Mesendoderm (in vitro differentiated cells): ENCODE data around the gene CETN2.
"Not testable (repeated sequence)": the region's sequence is repeated elsewhere in the genome, so short reads cannot be mapped to it uniquely, and the experiment has no call there.

ENCODE experiments used
- DNase-seq: peaks from one replicate; pipeline ENCODE4 v3.0.0; 2013
- H2AK5ac ChIP-seq: 2 replicates; pipeline ENCODE4 v1.6.1; 2013; ENCODE audit warnings: low read length, inconsistent platforms
- H2BK120ac ChIP-seq: 2 replicates; pipeline ENCODE4 v1.6.1; 2013; ENCODE audit warnings: low read depth, mild to moderate bottlenecking, low read length, moderate library complexity, mixed read lengths
- H2BK15ac ChIP-seq: replicated peaks from 2 replicates; pipeline ENCODE4 v1.6.1; 2013; ENCODE audit warnings: low read depth, mild to moderate bottlenecking, moderate library complexity
- H2BK5ac ChIP-seq: 2 replicates; pipeline ENCODE4 v1.6.1; 2013; ENCODE audit warnings: low read length, inconsistent platforms
- H3K18ac ChIP-seq: 2 replicates; pipeline ENCODE4 v1.6.1; 2013; ENCODE audit warnings: mild to moderate bottlenecking, low read length, mixed read lengths
- H3K23ac ChIP-seq: one replicate; pipeline ENCODE4 v1.6.1; 2013; ENCODE audit warnings: low read length
- H3K27ac ChIP-seq: 2 replicates; pipeline ENCODE4 v1.5.1; 2013; ENCODE audit warnings: low read depth, mild to moderate bottlenecking, inconsistent platforms, low read length, moderate library complexity
- H3K27me3 ChIP-seq: 2 replicates; pipeline ENCODE4 v1.6.1; 2013; ENCODE audit warnings: low read length, control low read depth, mild to moderate bottlenecking, inconsistent platforms; ENCODE audit not compliant: insufficient read depth, poor library complexity
- H3K36me3 ChIP-seq: 2 replicates; pipeline ENCODE4 v1.6.1; 2013; ENCODE audit warnings: low read length, inconsistent platforms; ENCODE audit not compliant: control insufficient read depth, insufficient read depth
- H3K4ac ChIP-seq: one replicate; pipeline ENCODE4 v1.6.1; 2013; ENCODE audit warnings: low read depth, mild to moderate bottlenecking, low read length, moderate library complexity
- H3K4me1 ChIP-seq: 2 replicates; pipeline ENCODE4 v1.6.1; 2013; ENCODE audit warnings: low read depth, low read length, inconsistent platforms; ENCODE audit not compliant: control insufficient read depth
- H3K4me2 ChIP-seq: 2 replicates; pipeline ENCODE4 v1.6.1; 2013; ENCODE audit warnings: low read length
- H3K4me3 ChIP-seq: 2 replicates; pipeline ENCODE4 v1.5.1; 2013; ENCODE audit warnings: mild to moderate bottlenecking, low read length
- H3K56ac ChIP-seq: one replicate; pipeline ENCODE4 v1.6.1; 2013; ENCODE audit warnings: low read length
- H3K79me1 ChIP-seq: 2 replicates; pipeline ENCODE4 v1.6.1; 2013; ENCODE audit warnings: low read length, inconsistent platforms
- H3K79me2 ChIP-seq: 2 replicates; pipeline ENCODE4 v1.6.1; 2013; ENCODE audit warnings: mild to moderate bottlenecking, low read length; ENCODE audit not compliant: control insufficient read depth, insufficient read depth
- H3K9ac ChIP-seq: 2 replicates; pipeline ENCODE4 v1.6.1; 2013; ENCODE audit warnings: low read length, inconsistent platforms
- H4K5ac ChIP-seq: one replicate; pipeline ENCODE4 v1.6.1; 2013; ENCODE audit warnings: low read length
- H4K8ac ChIP-seq: one replicate; pipeline ENCODE4 v1.6.1; 2013; ENCODE audit warnings: low read depth, mild to moderate bottlenecking, control low read depth, low read length, moderate library complexity
- WGBS: extraction: QIAGEN DNeasy Blood & Tissue Kit; methylation state at CpG from one replicate; pipeline ENCODE4 v1.1.7; 2013; ENCODE audit warnings: low lambda C conversion rate, missing lambda C conversion rate; ENCODE audit not compliant: insufficient coverage; ENCODE audit errors: extremely low coverage; 5-methylcytosine and 5-hydroxymethylcytosine counted together

Gene CETN2

DNA sequence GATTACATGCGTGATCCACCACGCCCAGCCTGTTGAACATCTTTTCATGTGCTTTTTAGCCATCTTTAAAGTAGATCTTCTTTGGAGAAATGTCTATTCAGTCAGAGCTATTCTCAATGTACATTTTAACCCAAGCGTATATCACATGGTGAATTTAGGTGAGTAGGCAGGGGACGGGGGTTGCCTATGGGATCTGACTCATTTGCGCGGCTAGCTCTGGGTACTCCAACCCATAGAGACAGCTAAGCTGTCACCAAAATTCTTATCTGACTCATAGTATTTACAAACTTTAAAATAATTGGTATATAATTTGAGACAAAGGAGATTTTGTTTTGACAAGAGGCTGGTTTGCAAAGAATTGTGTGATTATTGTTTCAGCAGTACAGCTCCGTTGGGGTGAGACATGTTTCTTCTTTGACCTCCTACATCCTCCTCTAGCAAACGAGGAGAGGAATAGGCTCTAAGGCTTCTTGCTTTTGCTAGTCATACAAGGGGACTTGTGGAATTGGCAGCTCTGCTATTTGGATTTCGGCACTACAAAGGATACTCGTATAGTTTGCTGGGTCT, 12.3 kb upstream of the CETN2 start:
- Histone ChIP-seq H3K4me2 (no peak overlapping the region), H3K79me1 (peaks cover 2% of the 10 kb centered on the region), H3K9ac (no peak overlapping the region), H3K79me2 (peaks cover 16% of the 10 kb centered on the region), H3K56ac (no peak overlapping the region), H3K4me1 (no peaks in the 10 kb centered on the region), H2BK5ac (no peak overlapping the region), H2AK5ac (no peak overlapping the region), H4K8ac (no peak overlapping the region), H3K27me3 (no peaks in the 10 kb centered on the region), H3K4me3 (no peak overlapping the region), H4K5ac (no peak overlapping the region), H3K27ac (no peak overlapping the region), H2BK15ac (no peak overlapping the region), H3K18ac (no peak overlapping the region), H2BK120ac (no peak overlapping the region), H3K36me3 (no peaks in the 10 kb centered on the region), H3K4ac (no peak overlapping the region), H3K23ac (no peak overlapping the region)
- DNase-seq, result no peak
- no CpG with 5 or more reads among the region's 10 CpGs for WGBS

DNA sequence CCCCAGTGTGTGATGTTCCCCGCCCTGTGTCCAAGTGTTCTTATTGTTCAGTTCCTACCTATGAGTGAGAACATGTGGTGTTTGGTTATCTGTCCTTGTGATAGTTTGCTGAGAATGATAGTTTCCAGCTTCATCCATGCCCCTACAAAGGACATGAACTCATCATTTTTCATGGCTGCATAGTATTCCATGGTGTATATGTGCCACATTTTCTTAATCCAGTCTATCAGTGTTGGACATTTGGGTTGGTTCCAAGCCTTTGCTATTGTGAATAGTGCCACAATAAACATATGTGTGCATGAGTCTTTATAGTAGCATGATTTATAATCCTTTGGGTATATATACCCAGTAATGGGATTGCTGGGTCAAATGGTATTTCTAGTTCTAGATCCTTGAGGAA, 4.9 kb upstream of the CETN2 start:
- not testable (repeated sequence) for H2BK120ac ChIP-seq, H3K79me1 ChIP-seq, H3K4me2 ChIP-seq, H2BK5ac ChIP-seq, H3K18ac ChIP-seq, H3K23ac ChIP-seq, H3K9ac ChIP-seq, H3K4me3 ChIP-seq, H4K8ac ChIP-seq, H3K36me3 ChIP-seq, H4K5ac ChIP-seq, H2BK15ac ChIP-seq, H3K27me3 ChIP-seq, H3K4me1 ChIP-seq, DNase-seq, H3K27ac ChIP-seq, H3K4ac ChIP-seq, H3K56ac ChIP-seq, H2AK5ac ChIP-seq
- H3K79me2 ChIP-seq, result peaks cover 30% of the 10 kb centered on the region
- WGBS, result no CpG with 5 or more reads among the region's 1 CpG

DNA sequence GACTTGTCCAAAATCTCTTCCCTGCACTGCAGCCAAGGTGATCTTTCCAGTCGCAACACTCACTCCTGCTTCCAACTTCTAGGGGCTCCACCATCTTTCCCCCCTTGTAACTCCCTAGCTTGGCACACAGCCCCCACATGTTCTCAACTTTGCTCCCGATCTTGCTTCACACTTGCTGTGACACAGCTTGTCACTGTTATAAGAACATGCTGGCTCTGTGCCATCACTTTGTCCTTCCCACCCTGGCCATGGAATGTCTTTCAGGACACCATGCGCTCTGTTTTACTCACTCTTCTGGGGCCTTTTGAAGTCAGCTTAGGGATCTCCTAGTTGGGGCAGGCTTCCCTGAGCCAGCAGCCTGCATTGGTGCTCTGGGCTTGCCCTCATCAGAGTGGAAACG, 2.8 kb upstream of the CETN2 start:
- H2BK15ac ChIP-seq, result no peak overlapping the region
- no peak for DNase-seq
- H3K79me1 ChIP-seq, result peaks cover 3% of the 10 kb centered on the region
- H3K27ac ChIP-seq, result no peak overlapping the region
- no peaks in the 10 kb centered on the region for H3K27me3 ChIP-seq
- no peak overlapping the region for H3K4ac ChIP-seq
- no CpG with 5 or more reads among the region's 4 CpGs for WGBS
- no peak overlapping the region for H3K9ac ChIP-seq
- H2BK120ac ChIP-seq, result no peak overlapping the region
- H2BK5ac ChIP-seq, result no peak overlapping the region
- no peak overlapping the region for H3K56ac ChIP-seq
- H4K5ac ChIP-seq, result no peak overlapping the region
- no peak overlapping the region for H2AK5ac ChIP-seq
- H4K8ac ChIP-seq, result no peak overlapping the region
- H3K18ac ChIP-seq, result no peak overlapping the region
- H3K4me1 ChIP-seq, result no peaks in the 10 kb centered on the region
- H3K4me3 ChIP-seq, result no peak overlapping the region
- H3K23ac ChIP-seq, result no peak overlapping the region
- peaks cover 29% of the 10 kb centered on the region for H3K79me2 ChIP-seq
- H3K36me3 ChIP-seq, result no peaks in the 10 kb centered on the region
- no peak overlapping the region for H3K4me2 ChIP-seq

DNA sequence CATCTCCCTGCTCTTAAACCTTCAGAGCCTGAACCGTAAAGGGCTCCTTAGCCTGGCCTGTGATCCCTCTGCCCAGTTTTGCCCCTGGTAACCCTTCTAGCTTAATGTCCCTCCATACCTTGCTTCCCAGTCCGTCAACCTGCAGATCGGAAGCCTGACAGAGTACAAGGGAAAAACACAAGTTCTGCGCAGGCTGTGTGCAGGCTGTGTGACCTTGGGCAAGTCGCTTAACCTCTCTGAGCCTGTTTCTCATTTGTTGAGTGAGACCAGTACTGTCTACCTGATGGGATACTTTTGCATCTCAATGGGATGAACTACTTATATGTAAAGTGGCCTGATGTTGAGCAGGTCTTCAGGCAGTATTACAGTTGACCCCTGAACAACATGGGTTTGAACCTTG, 2.0 kb upstream of the CETN2 start:
- Histone ChIP-seq H4K8ac (no peak overlapping the region), H3K36me3 (no peaks in the 10 kb centered on the region), H3K4me2 (no peak overlapping the region), H2BK15ac (no peak overlapping the region), H3K4me1 (no peaks in the 10 kb centered on the region), H3K79me1 (peaks cover 3% of the 10 kb centered on the region), H3K4ac (no peak overlapping the region), H4K5ac (no peak overlapping the region), H2BK5ac (no peak overlapping the region), H3K23ac (no peak overlapping the region), H3K18ac (no peak overlapping the region), H3K27ac (no peak overlapping the region), H3K27me3 (no peaks in the 10 kb centered on the region), H3K9ac (no peak overlapping the region), H3K4me3 (no peak overlapping the region), H3K79me2 (peaks cover 29% of the 10 kb centered on the region), H2AK5ac (no peak overlapping the region), H2BK120ac (no peak overlapping the region), H3K56ac (no peak overlapping the region)
- WGBS, result no CpG with 5 or more reads among the region's 5 CpGs
- no peak for DNase-seq

DNA sequence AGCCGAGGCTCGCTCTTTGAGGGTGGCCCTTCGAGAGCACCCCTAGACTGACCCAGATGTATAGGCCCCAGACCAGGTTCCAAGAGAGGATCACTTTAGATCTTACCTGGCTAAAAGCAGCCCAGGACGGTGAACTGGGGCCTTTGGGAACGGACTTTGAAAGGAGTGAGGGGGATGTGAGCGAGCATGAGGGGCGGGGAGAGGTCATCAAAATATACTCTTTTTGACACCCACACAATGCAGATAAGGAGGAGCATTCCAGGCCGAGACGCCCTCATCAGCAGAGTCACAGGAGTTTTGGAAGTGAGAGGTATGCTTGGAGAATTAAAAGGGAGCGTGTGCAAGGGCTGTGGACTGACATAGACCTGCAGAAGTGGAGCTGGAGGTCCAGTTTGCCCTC, 834 bp upstream of the CETN2 start:
- no peak overlapping the region for H3K27ac ChIP-seq

DNA sequence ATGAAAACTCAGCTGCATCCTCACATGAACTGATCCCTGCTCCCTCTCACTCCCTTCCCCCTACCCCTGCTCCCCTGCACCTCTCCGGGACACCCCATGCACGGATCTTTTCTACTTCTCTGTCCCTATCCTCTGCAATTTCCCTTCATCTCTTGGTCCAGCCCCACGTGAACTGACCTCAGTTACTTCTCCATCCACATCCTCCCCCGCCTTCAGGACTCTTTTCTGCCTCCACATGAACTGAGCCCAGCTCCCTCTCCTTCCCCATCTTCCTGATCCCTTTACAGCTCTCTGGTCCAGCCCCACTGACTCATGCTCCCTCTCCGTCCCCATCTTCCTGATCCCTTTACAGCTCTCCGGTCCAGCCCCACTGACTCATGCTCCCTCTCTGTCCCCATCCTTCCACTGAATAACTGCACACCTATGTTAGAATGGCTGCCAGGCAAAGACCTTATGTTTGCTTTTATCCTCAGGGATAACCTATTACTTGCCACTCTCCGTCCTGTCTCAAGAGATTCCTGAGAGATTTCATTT, 5.6 kb downstream of the CETN2 start:
- Histone ChIP-seq H2AK5ac (no peak overlapping the region), H3K4me2 (no peak overlapping the region), H4K5ac (no peak overlapping the region), H2BK5ac (no peak overlapping the region), H2BK15ac (no peak overlapping the region), H3K79me1 (no peaks in the 10 kb centered on the region), H4K8ac (no peak overlapping the region), H2BK120ac (no peak overlapping the region), H3K79me2 (no peaks in the 10 kb centered on the region), H3K36me3 (no peaks in the 10 kb centered on the region), H3K23ac (no peak overlapping the region), H3K27ac (no peak overlapping the region), H3K27me3 (no peaks in the 10 kb centered on the region), H3K9ac (no peak overlapping the region), H3K4ac (no peak overlapping the region), H3K4me3 (no peak overlapping the region), H3K4me1 (no peaks in the 10 kb centered on the region), H3K56ac (no peak overlapping the region), H3K18ac (no peak overlapping the region)
- WGBS, result no CpG with 5 or more reads among the region's 7 CpGs
- no peak for DNase-seq

More for the DNA sequence above, 834 bp upstream of the CETN2 start:
- H3K4me2 ChIP-seq, result peak overlapping the region; percentile 35
- H3K4ac ChIP-seq, result peak overlapping the region; percentile 42
- no peak overlapping the region for H2AK5ac ChIP-seq
- H3K9ac ChIP-seq, result peak overlapping the region; percentile 86
- H3K27me3 ChIP-seq, result no peaks in the 10 kb centered on the region
- H2BK120ac ChIP-seq, result no peak overlapping the region
- peaks cover 3% of the 10 kb centered on the region for H3K79me1 ChIP-seq
- no peak for DNase-seq
- no peak overlapping the region for H4K5ac ChIP-seq
- H3K56ac ChIP-seq, result peak overlapping the region; percentile 92
- H3K79me2 ChIP-seq, result peaks cover 29% of the 10 kb centered on the region
- no peaks in the 10 kb centered on the region for H3K4me1 ChIP-seq
- no peak overlapping the region for H4K8ac ChIP-seq
- no peak overlapping the region for H2BK5ac ChIP-seq
- no peaks in the 10 kb centered on the region for H3K36me3 ChIP-seq
- H3K23ac ChIP-seq, result no peak overlapping the region
- H3K18ac ChIP-seq, result no peak overlapping the region
- WGBS, result no CpG with 5 or more reads among the region's 10 CpGs
- no peak overlapping the region for H2BK15ac ChIP-seq
- H3K4me3 ChIP-seq, result peak overlapping the region; percentile 85
